ENCODE results near the gene THEMIS.

Gene THEMIS

DNA sequence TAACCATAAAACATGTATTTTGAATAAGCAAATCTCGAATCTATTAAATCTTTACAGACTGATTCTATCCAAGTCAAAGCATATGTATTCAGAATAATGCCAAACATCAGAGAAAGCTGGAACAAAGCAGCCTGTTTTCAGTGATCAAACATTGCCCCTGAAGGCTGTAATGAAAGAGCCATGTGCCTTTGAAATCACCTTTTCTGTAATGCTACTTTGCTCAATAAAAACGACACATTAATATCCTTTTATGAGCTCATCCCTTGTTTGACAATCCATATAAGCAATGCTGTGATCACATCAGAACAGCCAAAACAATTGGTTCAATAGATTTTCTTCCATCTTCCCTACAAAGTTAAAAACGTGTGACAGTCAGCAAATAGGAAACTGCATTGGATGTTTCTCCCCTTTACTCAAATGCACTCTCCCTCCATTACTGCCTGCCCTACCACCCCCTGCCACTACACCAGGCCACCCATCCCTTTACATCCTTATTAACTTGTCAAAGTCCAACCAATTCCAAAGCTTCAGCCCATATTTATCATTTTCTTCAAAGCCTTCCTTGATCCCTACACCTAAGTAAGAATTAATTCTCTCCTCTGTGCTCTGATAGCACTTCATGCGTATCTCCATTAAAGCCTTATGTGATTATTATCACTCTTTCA, 42.0 kb downstream of the THEMIS start:
- DNase-seq (ENCODE audit: low read depth): no peak

DNA sequence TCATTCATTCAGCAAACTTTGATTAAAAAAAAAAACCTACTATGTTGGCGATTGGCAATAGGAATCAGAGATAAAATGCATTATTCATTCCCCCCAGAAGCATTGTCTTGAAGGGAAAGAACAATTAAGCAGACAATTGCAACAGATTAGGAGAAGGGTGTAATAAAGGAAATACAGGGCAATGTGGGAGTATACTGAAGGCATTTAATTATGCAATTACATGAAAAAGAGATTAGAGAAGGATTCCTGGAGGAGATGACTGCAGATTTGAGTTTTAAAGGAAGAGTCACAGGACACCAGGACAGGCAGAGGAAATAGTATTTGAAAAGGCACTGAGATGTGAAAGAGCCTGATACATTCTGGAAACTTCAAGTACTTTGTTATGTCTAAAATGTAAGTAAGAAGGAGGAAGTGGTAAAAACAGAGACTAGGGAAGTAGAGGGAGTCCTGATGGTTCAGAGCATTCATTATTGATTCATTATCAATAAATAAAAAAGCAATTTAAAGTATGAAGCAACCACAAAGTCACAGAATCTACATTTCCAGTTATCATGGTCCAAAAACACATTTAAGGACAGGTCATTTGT, 43.7 kb downstream of the THEMIS start:
- no peak for DNase-seq (ENCODE audit: low read depth)

DNA sequence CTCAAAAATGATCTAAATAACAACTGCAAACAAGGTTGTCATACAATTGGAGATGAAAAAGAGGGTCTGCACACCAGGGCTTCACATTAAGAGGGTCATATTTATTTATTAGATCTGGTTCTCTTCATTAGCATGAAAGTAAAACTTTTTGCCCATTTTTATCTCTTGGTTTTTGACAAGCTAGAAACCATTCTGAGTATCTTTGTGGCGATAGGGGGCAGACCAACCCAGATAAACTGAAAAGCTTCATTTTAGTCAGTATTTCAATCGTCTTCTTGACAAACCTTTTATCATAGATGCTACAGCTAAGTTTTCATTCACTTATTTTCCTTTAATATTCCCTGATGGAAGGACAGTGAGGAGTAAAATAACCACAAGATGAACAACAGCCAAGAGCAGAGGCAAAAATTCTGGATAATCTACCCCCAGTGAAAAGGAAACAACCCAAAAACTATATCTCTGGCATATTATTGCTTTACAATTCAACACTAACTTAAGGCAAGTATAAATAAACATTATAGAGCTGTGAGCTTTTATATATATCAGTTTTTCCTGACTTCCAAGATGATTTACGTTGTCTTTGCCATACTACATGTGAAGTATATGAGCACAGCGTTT, 45.2 kb downstream of the THEMIS start:
- DNase-seq (ENCODE audit: low read depth): no peak

DNA sequence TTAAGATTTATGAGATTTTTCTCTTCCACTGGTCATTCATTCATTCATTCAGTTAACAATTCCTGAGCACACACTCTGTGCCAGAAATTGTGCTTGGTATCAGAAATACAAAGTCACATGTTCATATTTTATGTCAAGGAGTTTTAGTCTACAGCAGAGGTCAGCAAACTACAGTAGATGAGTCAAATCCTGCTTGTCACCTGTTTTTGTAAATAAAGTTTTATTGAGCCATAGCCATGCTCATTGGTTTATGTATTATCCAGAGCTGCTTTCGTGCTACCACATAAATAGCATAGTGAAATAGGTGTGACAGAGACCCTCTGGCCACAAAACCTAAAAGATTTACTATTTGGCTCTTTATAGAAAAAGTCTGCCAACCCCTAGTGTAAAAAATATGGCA, 46.8 kb downstream of the THEMIS start:
- no peak for DNase-seq (ENCODE audit: low read depth)

DNA sequence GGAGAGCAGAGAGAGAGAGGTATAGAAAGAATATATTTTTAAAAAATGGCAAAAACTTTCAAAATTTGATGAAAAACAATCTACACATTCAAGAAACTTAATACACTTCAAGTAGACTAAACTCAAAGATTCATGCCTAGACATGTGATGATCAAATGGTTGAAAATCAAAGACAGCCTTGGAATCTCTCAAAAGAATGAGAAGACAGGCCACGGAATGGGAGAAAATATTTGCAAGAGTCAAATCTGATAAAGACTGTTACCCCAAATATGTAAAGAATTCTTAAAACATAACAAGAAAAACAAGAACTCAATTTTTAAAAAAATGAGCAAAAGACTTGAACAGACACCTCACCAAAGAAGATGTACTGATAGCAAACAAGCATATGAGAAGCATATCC, 49.7 kb downstream of the THEMIS start:
- DNase-seq (ENCODE audit: low read depth): no peak

DNA sequence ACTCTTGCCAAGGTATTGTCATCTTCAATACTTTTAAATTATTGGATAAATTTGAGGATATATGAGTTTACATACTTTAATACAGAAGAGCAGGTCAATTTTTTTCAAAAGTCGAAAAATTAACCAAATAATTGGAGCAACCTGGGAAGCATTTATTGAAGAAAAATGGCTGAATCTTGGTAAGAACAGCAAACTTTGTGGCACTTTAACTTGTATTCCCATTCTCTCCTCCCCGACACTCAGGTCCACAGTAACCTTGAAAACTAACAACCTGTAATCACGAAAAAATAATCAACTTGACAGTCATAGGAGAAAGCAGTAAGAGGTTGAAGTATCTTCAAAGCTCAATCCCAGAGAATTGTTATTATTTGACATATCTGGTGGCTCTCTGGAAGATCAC, 55.6 kb downstream of the THEMIS start:
- no peak for DNase-seq (ENCODE audit: low read depth)

DNA sequence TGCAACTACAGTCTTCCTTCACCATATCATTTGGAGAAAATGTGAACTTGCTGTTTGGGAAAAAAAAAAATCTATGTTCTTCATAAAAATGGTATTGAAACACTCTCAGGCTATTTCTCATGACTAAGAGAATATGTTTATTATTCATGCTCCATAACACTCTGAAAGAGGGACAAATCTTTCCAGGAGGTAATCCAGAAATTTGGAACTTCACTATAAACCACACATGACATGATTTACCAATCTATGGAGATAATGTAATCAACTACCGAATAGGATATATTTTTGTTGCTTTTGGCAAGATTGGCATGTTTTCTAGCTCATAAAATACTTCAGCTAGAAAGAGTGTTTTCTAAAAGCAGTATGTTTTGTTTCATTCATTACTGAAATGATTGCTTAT, 56.3 kb downstream of the THEMIS start:
- DNase-seq (ENCODE audit: low read depth): no peak

DNA sequence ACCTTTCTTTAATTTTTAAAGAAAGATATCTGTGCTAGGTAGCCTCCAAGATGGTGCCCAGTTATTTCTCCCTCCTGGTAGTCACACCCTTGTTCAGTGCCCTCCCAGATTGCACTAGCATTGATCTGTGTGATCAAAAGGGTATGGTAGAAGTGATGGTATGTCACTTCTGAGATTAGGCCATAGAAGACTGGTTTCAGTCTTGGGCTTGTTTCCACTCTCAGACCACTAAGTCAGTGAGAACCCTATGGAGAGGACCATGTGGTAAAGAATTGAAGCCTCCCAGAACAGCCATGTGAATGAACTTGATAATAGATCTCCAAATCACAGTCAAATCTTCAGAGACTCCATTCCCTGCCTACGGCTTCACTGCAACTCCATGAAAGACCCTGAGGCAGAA, 57.3 kb downstream of the THEMIS start:
- no peak for DNase-seq (ENCODE audit: low read depth)

DNA sequence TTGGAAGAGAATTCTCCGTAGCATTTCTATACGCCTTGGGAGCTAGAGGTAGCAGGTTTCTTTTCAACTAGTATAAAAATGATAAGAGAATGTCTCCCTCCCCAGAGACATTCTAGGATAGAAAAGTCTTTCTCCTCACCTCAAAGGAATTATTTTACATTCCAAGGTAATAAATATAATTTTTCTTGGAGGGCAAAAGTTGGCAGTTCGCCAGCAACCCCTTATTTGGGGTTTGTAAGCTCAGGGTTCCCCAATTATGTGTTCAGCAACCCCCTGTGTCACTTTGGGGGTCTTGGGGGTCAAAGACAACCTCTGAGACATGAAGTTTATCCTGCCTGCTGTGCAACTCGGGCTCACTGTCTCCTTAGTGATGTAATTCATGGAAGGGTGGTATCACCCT, 58.3 kb downstream of the THEMIS start:
- no peak for DNase-seq (ENCODE audit: low read depth)

DNA sequence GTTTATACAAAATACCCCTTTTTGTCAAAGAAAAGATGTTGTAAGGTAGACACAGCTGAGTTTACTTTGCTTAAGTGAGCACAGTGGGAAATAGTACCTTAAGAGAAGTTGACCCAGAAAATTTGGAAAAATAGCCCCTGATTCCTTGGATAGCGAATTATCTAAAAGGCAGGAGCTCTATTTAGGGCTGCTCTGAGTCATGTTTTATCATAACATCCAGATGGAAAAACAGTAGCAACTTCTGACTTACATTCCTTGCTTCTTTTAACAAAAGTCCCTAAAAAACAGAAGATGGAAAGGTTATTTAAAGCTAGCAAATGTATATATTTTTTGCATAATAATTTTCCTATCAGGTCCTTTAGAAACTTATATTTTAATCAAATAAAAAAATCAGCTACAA, 59.0 kb downstream of the THEMIS start:
- no peak for DNase-seq (ENCODE audit: low read depth)

DNA sequence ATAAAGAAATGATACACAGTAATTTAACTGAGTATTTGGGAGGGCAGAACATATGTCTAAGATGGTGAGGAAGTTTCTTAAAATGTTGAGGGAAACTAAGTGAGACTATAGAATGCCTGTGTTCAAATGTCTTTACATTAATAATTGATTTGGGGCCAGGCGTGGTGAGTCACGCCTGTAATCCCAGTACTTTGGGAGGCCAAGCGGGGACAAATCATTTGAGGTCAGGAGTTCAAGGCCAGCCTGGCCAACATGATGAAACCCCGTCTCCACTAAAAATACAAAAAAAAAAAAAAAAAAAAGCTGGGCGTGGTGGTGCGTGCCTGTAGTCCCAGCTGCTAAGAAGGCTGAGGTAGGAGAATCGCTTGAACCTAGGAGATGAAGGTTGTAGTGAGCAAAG, 66.7 kb downstream of the THEMIS start:
- DNase-seq (ENCODE audit: low read depth): no peak

DNA sequence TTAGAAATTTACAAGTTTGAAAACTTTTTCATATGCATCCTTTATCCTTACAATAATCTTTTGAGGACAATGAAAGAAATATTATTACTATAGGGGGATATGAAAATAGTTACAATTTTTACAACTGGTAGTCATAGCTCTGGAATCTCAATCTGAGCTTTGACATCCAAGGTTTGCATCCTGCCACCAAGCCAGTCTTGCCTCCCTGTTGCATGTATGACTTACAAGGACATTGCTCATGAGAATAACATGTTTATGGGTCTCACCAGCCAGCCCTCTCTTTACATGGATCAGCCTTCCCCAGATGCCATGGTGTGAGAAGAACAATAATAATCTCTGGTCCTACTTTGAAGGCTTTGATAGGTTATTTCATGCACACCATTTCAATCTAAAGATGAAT, 67.5 kb downstream of the THEMIS start:
- no peak for DNase-seq (ENCODE audit: low read depth)

DNA sequence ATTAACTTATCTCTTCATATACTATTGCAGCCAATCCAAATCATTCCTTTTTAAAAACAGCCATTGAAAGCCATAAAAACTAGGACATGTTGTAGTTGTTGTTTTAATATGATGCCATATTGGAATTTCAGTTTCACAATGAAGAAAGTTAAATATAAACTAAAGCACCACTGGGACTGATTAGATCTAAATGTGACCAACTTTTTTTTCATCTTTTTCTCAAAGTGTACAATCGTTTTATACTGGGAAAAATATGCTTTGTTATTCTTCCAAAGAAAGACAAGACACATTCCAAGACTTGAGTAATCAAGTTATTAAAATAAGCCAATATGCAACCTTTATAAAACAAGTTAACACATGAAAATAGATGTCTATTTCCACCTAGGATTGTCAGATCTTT, 68.5 kb downstream of the THEMIS start:
- DNase-seq (ENCODE audit: low read depth): no peak

DNA sequence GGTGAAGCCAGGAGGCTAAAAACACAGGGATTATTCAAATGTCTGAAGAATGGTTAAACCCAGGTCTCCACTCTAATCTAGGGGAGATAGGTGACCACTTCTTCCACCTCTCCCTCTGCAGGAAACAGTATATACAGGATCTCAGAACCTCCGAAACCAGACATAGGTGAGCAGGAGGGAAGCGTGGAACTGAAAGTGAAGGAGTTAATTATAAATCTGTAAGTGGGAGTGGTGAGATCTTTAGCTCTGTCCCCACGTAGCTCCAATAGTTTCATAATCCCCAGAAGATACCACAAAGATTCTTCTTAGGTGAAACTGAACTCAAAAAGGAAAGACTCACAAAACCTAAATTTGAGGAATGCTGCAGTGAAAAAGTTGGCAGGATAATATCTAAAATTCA, 76.8 kb downstream of the THEMIS start:
- DNase-seq (ENCODE audit: low read depth): no peak

DNA sequence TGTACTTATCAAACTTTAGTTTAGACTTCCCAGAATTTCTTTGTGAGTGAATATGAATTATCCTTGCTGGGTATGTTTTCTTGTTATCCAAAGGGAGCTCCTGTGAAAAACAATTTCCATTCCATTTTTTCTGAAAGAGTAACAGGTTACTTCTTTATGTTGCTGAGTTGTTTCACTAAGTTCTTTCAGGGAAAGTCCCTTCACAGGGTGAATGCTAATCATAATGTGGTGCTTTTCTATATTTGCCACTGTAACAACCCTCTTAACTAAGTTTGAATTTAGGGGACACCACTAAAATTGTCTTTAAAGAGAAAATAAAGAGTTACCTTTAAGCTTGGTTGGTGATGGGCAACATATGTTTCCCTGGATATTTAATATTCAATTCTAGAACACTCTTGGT, 79.4 kb downstream of the THEMIS start:
- DNase-seq (ENCODE audit: low read depth): no peak

DNA sequence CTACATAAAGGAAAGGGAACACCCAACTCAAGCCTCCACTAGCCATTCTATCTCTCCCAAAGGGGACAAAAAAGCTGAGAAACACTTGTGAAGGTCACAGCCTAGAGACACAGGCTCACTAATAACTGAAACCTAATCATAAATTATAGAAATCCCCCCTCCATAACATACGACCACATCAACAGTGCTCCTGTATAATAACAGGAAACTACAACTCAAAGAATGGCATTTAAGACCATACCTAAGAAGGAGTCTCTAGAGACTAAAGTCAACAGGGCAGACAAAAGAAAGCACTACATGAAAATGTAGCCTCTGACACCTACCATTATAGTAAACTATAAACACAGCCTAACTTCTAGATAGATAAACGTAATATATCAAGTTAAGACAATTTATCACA, 82.7 kb downstream of the THEMIS start:
- no peak for DNase-seq (ENCODE audit: low read depth)

DNA sequence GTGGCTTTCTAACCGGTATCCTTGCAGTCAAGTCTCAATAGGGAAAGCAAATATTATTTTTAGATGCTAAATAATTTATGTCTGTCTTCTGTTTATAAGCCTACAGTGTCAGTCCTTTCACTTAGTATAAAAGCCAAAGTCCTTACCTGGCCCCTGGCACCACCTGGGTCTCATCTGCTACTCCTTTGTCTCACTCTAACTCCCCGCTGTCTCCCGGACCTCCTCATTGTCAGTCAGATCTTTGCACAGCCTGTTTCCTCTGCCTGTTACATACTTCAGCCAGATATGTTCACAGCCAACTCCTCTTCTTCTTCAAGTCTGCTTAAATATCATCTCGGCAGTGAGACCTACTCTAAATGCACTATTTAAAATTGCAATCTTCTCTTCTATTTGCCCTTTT, 84.2 kb downstream of the THEMIS start:
- DNase-seq (ENCODE audit: low read depth): no peak

DNA sequence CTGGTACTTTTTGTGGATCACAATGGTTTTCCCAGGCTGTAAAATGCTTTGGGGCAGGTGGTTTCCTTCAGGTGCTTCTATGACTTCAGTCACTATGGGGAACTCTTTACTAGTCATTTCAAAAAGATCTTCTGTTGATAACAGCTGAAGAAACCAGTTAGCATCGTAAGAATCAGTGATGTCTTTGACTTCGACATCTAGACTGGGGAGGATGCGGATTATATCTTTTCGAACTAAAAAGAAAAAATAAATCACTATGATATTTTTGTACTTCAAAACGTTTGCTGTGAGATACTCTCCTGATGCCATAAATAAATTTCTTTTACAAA, 87.2 kb downstream of the THEMIS start:
- DNase-seq (ENCODE audit: low read depth): no peak

DNA sequence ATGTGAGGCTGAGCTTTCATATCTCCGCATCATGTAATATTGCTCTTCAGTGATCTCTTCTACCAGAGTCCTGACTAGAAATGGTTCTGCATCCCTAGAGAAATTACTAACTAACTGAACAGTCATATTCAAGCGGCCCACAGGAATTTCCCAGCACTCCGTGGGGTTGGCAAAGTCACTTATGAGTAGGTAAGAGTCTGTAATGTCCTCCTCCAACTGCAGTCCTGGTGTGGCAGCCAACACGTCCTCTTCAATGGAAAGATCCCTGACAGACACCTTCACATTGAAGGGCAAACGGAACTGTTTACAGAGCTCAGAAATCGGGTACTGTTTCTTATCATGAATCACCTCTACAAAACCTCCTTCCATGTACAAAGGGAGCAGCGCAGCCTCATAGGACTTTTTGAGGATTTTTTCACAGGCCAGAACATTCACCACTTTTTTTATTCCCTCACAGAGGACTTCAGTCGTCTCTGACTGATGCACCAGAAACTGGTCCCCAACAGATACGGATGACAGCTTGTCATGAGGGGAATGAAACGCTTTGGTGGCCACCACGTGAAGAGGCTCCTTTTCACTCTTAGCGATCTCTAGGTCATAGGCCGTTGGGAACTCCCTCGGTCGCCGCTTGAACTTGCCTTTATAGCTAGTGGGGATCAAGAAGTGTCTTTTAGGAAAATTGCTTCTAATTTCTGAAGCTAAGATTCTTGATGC, 87.7 kb downstream of the THEMIS start:
- DNase-seq (ENCODE audit: low read depth): no peak

DNA sequence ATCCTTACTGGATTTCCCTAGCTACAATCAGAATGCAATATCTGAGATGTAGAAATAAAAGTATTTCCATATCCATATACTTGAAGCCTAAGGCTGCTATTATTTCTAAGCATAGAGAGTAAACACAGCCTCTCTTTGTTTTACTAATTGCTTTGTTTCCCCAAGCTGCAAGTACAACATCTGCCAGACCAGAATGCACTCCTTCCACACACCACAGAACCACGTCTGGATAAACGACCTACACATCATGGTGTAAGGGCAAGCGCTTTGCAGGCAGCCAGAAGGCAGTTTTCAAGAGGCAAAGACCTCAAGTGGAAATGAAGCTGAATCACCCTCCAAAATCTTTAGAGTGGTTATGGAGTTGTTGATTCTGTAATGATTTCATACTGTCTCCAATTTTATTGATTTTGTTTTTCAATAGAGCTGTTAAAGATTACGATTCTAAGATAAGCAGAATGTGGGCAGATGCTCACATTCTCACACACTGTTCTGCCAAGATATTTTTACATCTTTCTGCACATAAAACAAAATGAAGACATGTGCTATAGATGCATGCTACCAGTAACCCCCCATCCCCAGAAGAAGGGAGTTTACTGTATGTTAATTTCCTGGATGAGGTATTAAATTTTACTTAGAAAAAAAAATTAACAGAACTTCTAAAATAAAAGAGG, 88.8 kb downstream of the THEMIS start:
- no peak for DNase-seq (ENCODE audit: low read depth)

DNA sequence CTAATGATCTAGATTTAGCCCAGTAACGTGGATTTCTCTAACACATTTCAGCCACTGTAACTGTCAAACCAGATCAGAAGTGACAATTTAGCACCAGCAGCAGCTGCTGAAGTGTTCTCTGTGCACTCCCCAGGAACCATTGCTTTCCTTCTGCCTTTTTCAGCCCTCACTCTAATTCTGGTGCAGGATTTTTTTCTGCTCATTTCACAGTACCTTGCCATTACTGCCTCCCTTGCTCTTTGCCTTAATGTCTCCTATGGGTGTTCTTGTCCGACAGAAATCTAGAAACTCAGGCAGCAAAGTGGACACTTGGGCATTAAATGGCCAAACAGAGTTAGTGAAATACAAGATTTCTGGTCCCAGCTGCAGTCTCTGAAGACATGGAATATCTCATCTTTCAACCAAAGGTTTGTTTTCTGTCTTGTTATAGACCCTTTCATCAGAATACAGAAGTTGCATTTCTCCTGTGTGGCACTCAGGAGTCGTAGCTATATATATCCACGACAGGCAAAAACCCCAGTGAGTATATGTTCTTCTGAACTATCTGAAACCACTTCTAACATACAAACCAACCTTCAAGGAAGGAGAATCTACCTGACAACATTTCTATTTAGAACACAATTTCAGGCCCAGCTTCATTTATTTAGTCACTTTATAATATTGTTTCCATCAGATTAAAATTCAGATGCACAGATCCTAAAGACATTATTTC, 92.9 kb downstream of the THEMIS start:
- no peak for DNase-seq (ENCODE audit: low read depth)

DNA sequence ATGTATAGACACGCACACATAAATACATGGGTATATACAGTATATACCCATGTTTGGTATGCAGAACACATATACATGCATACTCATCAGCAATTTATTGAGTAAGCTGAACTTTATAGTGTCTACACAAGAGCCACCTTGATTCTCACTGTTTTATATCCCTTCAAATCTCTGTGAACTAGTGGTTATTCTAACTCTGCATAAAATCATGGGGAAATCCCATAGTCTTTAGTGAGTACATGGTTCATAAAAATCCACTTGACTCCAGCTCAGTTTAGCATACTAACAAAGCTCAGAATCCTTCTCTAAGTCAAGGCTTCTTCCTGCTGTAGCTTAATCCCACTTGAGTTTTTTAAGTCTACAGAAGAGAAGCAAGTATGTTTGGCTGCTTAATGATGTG, 104.1 kb downstream of the THEMIS start:
- DNase-seq (ENCODE audit: low read depth): no peak

Data from stimulated activated CD8-positive, alpha-beta memory T cell treated with anti-CD3 and anti-CD28 coated beads, Interleukin-15, amount 100 ng/mL, for 24 hours (primary cell).